GM12864 (cell line): ENCODE data around the gene TAS2R39.

ENCODE experiments used
- DNase-seq: peaks from one replicate; pipeline ENCODE4 v3.0.0-alpha.2; 2011; ENCODE audit warnings: low read depth
- H3K4me3 ChIP-seq: 2 replicates; pipeline ENCODE4 v1.5.1; 2011; ENCODE audit warnings: mild to moderate bottlenecking, low read depth, low read length, control low read depth
- CTCF ChIP-seq: IDR thresholded peaks from 2 replicates; pipeline ENCODE4 v1.5.1; 2011; ENCODE audit warnings: low read depth, mild to moderate bottlenecking, moderate library complexity, low read length, control low read depth, inconsistent platforms; ENCODE audit errors: missing control alignments

The TAS2R39 gene

GRCh38 chr7:143225047-143225446 lies 41.8 kb downstream of the TAS2R39 start:
- no peak overlapping the region for H3K4me3 ChIP-seq
- no peak for TF ChIP-seq CTCF
- DNase-seq = no peak

- DNase-seq = no peak
- no peak for TF ChIP-seq CTCF
- no peak overlapping the region for H3K4me3 ChIP-seq
Observed at GRCh38 chr7:143227806-143228205, 44.6 kb downstream of the TAS2R39 start.

- DNase-seq = no peak
- H3K4me3 ChIP-seq = no peak overlapping the region
- no peak for TF ChIP-seq CTCF
Observed at GRCh38 chr7:143229054-143229790, 46.0 kb downstream of the TAS2R39 start.

GRCh38 chr7:143230602-143231457 lies 47.6 kb downstream of the TAS2R39 start:
- no peak for TF ChIP-seq CTCF

More at GRCh38 chr7:143230602-143231457, 47.6 kb downstream of the TAS2R39 start:
- DNase-seq = no peak
- H3K4me3 ChIP-seq = no peak overlapping the region
